GM21529 (cell line): Measurements from ENCODE around the gene PCOLCE2.
"Not testable (repeated sequence)": the region's sequence is repeated elsewhere in the genome, so short reads cannot be mapped to it uniquely, and the experiment has no call there.

Experiments
- ATAC-seq: cut with Tn5 transposase; IDR thresholded peaks from one replicate; pipeline ENCODE4 v1.9.1; 2021; ENCODE audit not compliant: unreplicated experiment

PCOLCE2 gene

GRCh38 chr3:142904639-142905436, 16.0 kb upstream of the PCOLCE2 start:
- no peak for ATAC-seq

GRCh38 chr3:142902356-142902755, 13.5 kb upstream of the PCOLCE2 start:
- no peak for ATAC-seq

- no peak for ATAC-seq
Observed at GRCh38 chr3:142898346-142899213, 9.7 kb upstream of the PCOLCE2 start.

- no peak for ATAC-seq
Observed at GRCh38 chr3:142897807-142898206, 8.9 kb upstream of the PCOLCE2 start.

- no peak for ATAC-seq
Observed at GRCh38 chr3:142896996-142897395, 8.1 kb upstream of the PCOLCE2 start.

- ATAC-seq: no peak
Observed at GRCh38 chr3:142896201-142896755, 7.4 kb upstream of the PCOLCE2 start.

GRCh38 chr3:142894493-142894892, 5.6 kb upstream of the PCOLCE2 start:
- ATAC-seq: no peak

GRCh38 chr3:142892714-142893113, 3.8 kb upstream of the PCOLCE2 start:
- no peak for ATAC-seq

GRCh38 chr3:142890592-142890991, 1.7 kb upstream of the PCOLCE2 start:
- no peak for ATAC-seq

- no peak for ATAC-seq
Observed at GRCh38 chr3:142889212-142890014, 530 bp upstream of the PCOLCE2 start.

GRCh38 chr3:142888099-142888480, 793 bp downstream of the PCOLCE2 start:
- ATAC-seq: no peak

- no peak for ATAC-seq
Observed at GRCh38 chr3:142886940-142887339, 1.9 kb downstream of the PCOLCE2 start.

- no peak for ATAC-seq
Observed at GRCh38 chr3:142886021-142886420, 2.9 kb downstream of the PCOLCE2 start.

- ATAC-seq: no peak
Observed at GRCh38 chr3:142884531-142884930, 4.4 kb downstream of the PCOLCE2 start.

- ATAC-seq: not testable (repeated sequence)
Observed at GRCh38 chr3:142883534-142883933, 5.3 kb downstream of the PCOLCE2 start.

- no peak for ATAC-seq
Observed at GRCh38 chr3:142881445-142882224, 7.2 kb downstream of the PCOLCE2 start.

GRCh38 chr3:142878649-142879300, 10.1 kb downstream of the PCOLCE2 start:
- no peak for ATAC-seq

- ATAC-seq: no peak
Observed at GRCh38 chr3:142876417-142876816, 12.5 kb downstream of the PCOLCE2 start.

- no peak for ATAC-seq
Observed at GRCh38 chr3:142875583-142876207, 13.2 kb downstream of the PCOLCE2 start.
